GM12873 (cell line): Measurements from ENCODE around the gene C19orf38.

Experiments used
- TF ChIP-seq, protein P1 (sequence below): IDR thresholded peaks from 2 replicates; pipeline ENCODE4 v1.5.1; 2012; ENCODE audit warnings: low read depth, mild to moderate bottlenecking, moderate library complexity, low read length, control low read depth; ENCODE audit not compliant: insufficient read depth; ENCODE audit errors: missing control alignments

Gene C19orf38

DNA sequence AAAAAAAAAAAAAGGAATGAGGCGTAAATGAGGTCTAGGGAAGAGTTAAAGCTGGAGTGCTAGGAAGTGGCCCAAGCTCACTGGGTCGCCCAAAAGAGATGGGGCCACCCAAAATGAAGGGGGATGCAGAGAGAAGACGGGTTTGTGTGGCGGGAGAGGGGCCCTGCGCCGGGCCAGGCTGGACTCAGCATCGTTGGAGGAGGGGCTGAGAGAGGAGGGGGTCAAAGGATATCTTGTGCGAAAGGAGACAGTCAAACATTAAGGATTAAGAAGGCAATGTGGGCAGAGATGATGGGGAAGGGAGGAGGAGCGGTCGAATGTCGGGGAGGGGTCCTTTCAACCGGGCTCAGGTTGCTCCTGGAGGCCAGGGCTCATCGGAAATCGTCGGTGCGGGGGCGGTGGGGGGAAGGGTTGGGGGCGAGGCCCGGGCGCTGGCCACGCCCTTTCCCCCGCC is 22.3 kb downstream of the C19orf38 start:
- TF ChIP-seq, protein P1, sequence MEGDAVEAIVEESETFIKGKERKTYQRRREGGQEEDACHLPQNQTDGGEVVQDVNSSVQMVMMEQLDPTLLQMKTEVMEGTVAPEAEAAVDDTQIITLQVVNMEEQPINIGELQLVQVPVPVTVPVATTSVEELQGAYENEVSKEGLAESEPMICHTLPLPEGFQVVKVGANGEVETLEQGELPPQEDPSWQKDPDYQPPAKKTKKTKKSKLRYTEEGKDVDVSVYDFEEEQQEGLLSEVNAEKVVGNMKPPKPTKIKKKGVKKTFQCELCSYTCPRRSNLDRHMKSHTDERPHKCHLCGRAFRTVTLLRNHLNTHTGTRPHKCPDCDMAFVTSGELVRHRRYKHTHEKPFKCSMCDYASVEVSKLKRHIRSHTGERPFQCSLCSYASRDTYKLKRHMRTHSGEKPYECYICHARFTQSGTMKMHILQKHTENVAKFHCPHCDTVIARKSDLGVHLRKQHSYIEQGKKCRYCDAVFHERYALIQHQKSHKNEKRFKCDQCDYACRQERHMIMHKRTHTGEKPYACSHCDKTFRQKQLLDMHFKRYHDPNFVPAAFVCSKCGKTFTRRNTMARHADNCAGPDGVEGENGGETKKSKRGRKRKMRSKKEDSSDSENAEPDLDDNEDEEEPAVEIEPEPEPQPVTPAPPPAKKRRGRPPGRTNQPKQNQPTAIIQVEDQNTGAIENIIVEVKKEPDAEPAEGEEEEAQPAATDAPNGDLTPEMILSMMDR: no peak

DNA sequence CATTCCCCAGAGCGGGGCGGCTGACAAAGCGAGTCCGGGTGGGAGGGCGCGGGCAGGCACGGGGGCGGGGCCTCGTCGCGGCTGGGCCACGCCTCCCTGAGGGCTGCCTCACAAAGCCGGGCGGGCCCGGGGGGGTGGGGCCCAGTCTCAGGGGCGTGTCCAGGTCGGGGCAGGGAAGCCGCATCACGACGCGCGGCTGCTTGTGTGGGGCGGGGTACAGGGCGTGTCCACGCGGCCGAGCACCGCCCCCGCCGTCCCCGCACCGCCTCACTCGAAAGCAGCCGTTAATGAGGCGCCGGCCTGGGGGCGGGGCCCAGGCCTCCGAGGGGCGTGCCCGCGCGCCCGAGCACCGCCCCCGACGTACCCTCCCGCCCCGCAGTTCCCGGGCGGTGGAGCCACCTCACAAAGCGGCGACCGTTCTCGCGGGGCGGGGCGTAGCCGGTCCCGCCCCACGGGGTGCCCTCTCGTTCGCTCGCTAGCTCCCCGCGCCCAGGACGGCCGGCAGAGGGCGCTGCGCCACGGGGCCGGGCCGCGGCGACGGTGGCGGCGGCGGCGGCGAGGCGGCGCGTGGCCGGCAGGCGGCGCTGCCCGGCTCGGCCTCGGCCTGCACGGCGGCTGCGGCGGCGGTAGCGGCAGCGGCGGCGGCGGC is 22.9 kb downstream of the C19orf38 start, which contains the start of gene CARM1:
TSS of gene CARM1 (plus strand) at position 599 of the 649 bp plus-strand sequence. CDS start 150 bp downstream, outside the sequence.
- TF ChIP-seq, protein P1: peak; percentile 63

DNA sequence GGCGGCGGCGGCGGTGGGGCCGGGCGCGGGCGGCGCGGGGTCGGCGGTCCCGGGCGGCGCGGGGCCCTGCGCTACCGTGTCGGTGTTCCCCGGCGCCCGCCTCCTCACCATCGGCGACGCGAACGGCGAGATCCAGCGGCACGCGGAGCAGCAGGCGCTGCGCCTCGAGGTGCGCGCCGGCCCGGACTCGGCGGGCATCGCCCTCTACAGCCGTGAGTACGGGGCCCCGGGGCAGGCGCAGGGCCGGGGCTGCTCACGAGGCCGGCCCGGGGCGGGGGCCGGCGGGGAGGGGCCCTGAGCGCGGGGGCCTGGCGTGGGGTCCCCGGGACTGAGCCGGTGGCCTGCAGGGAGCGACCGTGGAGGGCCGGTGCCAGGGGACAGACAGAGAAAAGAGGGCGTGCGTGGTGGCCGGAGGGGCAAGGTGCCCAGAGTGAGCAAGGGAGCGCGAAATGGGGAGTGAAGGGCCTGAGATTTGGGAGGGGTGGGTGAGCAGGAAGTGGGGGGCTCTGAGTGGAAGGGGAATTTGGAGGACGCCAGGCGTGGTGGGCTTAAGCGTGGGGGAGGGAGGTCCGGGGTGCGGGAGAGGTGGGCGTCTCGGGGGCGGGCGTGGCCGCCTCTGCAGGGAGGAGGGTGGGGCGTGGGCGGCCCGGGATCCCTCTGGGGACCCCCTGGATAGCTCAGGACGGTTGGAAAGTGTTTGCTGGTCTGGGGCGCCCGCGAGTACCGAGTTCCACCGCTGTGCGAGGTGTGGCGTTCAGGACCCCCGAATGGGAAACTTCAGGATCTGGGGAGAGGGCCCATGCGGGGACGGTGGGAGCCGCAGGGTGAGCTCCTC is 23.7 kb downstream of the C19orf38 start:
- TF ChIP-seq, protein P1: peak; percentile 34

DNA sequence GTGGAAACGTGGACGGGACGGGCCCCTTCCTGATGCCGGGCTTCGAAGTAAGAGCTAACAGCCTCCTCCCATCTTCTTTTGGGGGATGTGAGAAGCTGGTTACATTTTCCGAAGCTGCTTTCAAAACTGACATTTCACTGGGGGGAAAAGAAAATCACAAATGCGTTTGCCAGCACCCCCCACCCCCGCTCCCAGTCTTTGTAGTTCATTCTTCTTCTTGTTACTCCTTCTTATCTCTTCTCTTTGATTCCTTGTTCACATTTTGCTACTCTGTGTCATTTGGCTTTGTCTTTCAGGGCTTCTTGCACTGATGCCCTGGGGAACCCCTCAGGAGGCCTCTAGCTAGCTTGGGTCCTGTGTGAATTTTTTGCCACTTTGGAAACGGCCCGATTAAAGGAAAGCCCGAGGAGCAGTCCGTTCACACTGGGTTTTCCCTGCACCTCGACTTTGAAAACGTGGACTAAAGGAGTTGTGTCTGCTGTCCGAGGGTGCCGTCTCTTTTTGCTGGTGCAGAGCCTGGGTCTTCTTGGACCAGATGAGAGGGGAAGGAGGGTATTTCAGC is 24.4 kb downstream of the C19orf38 start:
- TF ChIP-seq, protein P1: no peak

DNA sequence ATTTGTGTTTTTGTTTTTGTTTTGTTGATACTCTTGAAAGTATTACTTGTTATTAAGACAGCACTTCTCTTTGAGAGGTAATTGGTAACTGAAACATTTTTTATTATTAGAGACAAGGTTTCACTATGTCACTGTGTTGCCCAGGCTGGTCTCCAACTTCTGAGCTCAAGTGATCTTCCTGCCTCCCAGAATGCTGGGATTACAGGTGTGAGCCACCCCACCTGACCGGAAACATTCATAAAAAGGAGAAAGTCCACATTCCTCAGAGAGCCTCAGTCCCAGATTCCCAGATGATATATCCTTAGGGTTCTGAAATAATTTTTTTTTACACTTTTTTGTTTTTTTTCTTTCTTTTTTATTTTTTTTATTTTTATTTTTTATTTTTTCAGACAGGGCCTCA is 25.8 kb downstream of the C19orf38 start:
- TF ChIP-seq, protein P1: no peak

DNA sequence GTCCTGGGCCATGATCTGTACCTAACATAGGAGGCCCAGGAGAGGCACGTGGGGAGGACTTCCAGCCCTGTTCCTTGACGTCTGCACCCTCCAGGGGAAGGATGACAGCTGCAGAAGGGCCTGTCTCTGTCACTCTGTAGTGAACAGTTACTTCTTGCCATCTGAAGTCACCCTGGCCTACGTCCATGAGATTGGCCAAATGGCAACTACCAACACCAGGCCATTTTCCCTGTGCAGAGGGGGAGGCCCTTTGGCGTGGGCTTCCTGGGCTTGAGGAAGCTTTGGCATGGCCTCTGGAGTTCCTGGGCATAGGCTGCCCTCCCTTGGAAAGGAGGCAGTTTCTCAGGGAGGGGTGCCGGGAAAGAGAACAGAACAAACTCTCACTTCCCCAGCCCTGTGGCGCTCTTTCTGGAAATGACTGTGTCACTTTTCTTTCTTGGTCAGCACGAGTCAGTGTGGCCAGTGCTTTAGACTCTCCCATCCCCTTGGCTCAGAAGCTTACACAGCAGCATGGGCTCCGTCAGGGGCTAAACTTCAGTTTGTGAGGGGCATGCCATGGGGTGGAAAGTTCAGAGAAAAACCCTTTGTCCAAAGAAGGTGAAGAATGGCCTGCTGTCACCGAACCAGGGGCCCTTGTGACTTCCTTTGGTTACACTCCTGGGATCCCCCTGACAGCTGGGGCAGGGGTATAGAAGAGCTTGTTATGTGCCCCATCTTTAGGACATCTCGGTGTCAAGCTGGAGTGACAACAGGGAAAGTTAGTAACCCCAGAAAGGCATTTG is 28.4 kb downstream of the C19orf38 start:
- TF ChIP-seq, protein P1: no peak
